A204.1 (cell line): ENCODE measurements around the gene OTOF.
"Not testable (repeated sequence)": the region's sequence is repeated elsewhere in the genome, so short reads cannot be mapped to it uniquely, and the experiment has no call there.

ENCODE experiments used
- FAIRE-seq: peaks from 2 replicates; lab custom pipeline; 2012; peaks lifted over from hg19 to GRCh38; lab: Jason Lieb, UNC

Gene OTOF

GRCh38 chr2:26479789-26480565 lies 2.1 kb upstream of the OTOF start:
- no peak for FAIRE-seq

- FAIRE-seq, result no peak
Observed at GRCh38 chr2:26479131-26479788, 1.3 kb upstream of the OTOF start.

DNA sequence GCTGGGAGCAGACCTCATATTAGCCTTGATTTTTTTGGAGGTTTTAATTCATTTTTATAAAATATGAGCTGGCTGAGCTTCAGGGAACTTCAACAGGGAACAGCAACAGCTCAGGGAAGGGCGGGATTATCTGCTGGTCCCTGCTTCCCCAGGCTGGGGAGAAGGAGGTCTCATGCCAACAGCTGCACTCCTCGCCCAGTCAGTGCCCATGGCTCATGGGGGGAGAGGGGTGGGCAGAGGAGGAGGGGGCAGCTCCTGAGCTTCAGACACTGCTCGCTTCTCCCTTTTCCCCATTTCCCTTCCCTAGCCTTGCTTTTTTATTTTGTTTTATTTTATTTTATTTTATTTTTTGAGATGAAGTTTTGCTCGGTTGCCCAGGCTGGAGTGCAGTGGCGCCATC lies 442 bp upstream of the OTOF start:
- no peak for FAIRE-seq

GRCh38 chr2:26477126-26477910 lies 606 bp downstream of the OTOF start:
- FAIRE-seq, result no peak

DNA sequence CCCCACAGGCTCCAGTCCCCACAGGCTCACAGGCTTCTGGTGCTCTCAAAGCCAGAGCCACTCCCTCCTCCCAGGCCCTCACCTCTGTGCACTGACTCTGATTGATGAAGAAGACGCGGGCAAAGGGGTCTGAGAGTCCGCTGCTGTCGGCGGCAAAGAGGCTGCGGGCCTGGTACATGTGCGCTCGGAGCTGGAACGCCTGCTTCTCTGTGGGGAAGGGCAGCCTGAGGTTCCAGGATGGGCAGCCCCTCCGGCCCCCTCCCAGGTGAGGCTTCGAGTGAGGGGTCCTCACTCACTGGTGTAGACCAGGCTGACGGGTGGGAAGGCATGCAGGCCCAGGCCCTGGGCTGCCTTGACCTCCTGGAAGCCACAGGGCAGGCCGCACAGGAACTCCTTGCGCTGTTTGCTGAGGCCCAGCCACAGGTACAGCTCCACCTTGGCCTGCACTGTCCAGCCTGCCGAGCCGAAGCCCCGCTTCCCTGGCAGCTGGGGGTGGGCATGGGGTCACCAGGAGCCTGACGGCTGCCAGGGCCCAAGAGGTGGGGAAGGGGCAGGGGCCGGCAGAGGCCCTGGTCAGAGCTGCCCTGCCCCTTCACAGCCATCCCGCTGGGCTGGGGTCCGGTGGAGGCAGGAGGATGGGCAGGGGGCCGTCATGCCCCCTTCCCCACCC lies 2.0 kb downstream of the OTOF start:
- FAIRE-seq, result no peak

- FAIRE-seq, result no peak
Observed at GRCh38 chr2:26475037-26475436, 2.9 kb downstream of the OTOF start.

DNA sequence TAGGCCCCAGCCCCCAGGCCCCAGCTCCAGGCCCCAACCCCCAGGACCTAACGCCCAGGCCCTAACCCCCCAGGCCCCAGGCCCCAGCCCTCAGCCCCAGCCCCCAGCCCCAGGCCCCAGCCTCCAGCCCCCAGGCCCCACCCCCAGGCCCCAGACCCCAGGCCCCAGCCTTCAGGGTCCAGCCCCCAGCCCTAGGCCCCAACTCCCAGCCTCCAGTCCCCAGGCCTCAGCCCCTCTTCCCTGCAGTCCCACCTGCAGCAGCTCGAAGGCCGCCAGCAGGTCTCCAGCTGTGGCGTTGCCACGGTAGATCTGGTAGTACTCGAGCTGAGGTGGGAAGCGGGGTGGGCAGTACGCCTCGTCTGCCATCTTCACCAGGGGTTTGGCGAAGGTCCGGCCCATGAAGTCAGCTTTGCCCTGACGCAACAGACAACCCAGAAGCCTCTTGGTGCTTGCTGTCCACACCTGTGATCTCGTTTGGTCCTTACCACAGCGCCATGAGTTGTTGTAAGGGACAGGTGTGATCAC lies 3.6 kb downstream of the OTOF start:
- no peak for FAIRE-seq

DNA sequence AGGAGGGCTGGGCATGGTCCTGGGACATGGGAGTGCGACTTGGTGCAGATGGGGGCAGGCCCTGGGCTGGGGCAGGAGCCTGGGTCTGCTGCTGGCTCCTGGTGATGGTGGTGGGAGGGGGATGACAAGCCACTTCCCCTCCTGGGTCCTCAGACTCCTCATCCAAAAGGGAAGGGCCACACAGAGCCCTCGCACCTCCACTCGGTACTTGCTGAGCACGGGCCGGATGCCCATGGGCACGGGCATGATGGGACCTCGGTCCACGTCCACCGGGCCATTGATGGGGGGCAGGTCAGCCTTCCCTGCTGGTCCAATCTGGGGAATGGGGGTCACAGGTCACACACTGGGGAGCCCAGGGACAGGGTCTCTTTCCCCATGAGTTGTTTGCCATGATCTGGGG lies 4.1 kb downstream of the OTOF start:
- no peak for FAIRE-seq

GRCh38 chr2:26472821-26473655 lies 4.9 kb downstream of the OTOF start:
- no peak for FAIRE-seq

GRCh38 chr2:26471766-26472706 lies 5.9 kb downstream of the OTOF start:
- no peak for FAIRE-seq

GRCh38 chr2:26471289-26471688 lies 6.6 kb downstream of the OTOF start:
- no peak for FAIRE-seq

- FAIRE-seq, result no peak
Observed at GRCh38 chr2:26470601-26471260, 7.2 kb downstream of the OTOF start.

DNA sequence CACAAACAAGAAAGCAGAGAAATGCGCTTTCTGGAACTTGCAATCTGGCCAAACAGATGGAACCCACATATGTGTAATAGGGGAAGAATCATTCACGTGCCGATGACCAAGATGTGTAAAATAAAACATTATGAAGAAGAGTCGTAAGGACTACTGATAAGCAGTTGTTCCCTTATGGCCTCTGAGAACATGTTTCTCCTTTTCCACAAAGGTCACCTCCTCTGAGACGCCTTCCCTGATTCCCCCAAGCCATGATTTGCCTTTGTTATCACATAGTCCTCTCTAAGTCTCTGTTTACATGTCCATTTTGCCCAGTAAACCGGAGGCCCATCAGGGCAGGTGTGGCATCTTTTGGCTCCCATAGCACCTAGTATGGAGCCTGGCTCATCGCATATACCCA lies 8.0 kb downstream of the OTOF start:
- FAIRE-seq, result no peak

DNA sequence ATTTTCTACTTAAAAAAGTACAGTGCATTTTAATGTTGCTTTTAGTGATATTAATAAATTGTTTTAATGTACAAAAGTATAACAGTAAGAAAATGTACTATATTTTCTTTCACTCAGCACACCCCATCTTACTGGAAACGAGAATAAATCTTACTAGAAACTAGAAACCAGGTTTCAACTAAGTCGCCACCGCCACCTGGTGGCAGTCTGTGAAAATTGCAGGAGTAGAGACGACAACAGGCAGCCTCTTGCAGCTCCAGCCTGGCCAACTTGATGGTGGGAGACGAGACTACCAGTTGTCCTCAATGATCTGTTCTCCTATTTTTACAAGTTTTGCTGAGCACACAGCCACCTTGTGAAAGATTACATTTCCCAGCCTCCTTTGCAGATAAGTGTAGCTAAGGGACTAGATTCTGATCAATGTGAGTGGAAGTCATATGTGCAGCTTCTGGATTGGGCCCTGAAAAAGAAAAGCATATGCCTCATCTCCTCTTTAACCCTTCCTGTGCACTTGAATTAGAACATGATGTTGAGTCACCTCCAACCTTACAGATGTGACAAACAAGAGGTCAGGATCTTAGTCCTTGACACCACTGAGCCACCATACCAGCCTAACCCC lies 8.7 kb downstream of the OTOF start:
- peak; percentile 43 for FAIRE-seq

DNA sequence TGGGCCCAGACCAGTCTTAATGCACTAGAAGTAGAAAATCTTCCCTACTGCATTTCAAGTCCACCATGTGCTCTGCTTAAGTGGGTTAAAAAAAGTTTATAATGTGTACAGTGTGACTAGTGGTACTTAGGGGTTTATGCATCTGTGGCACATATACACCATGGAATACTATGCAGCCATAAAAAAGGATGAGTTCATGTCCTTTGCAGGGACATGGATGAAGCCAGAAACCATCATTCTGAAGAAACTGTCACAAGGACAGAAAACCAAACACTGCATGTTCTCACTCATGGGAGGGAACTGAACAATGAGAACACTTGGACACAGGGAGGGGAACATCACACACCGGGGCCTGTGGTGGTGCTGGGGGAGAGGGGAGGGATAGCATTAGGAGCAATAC lies 9.4 kb downstream of the OTOF start:
- not testable (repeated sequence) for FAIRE-seq

GRCh38 chr2:26466662-26467310 lies 11.1 kb downstream of the OTOF start:
- no peak for FAIRE-seq

DNA sequence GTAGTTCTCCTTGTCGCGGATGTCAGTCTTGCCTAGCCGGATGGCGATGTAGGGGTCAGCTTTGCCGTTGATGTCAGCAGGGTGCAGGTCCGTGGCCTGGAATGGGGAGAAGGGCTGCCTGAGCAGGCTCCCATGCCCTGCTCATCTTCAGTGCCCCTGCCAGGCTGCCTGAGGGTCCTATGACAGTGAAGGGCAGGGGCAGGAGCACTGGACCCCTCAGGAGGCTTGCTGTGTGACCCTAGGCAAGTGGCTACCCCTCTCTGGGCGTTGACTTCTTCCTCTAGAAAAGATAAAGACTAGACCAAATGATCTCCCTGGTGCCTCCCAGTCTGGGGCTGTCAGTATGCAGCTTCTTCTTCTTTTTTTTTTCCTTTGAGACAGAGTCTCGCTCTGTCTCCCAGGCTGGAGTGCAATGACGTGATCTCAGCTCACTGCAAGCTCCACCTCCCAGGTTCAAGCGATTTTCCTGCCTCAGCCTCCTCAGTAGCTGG lies 11.9 kb downstream of the OTOF start:
- no peak for FAIRE-seq

DNA sequence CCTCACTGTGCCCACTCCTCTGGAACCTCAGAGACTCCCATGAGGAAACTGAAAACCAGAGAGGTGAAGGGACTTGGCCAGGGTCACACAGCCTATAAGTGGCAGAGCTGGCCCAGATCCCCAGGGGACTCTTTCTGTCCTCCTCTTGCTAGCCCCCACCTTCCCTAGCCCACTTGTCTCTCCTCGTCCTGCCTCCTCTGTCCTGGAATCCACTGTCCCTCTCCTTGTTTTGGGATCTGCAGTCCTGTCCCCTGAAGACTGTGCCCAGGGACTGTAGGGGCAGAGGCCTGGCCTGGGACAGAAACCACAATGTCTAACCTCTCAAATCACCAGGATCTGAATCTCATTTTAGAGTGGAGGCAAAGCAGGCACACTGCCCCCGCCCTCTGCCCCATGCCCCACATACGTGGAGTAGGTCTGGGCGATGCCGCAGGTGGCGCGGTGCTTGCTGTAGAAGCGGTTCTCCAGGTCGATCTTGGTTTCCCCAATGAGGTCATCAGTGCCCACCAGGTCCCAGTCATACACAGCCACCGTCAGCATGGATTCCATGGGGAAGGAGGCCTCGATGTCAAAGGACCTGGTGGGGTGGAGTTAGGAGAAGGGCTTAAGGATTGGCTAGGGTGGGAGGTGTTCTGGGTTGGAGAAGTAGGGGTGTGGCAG lies 12.5 kb downstream of the OTOF start:
- FAIRE-seq, result no peak
